ENCODE data around the gene CCDC14.

DNA sequence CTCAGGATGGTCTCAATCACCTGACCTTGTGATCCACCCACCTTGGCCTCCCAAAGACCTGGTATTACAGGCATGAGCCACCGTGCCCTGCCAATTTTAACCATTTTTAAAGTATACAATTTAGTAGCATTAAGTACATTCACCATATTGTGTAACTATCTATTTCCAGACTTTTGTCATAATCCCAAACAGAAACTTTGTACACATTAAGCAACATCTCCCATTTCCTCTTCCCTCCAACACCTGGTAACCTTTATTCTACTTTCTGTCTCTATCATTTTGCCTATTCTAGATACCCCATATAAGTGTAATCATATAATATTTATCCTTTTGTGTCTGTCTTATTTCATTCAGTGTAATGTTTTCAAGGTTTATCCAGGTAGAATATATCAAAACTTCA is 68.0 kb downstream of the CCDC14 start:
- TF ChIP-seq, protein P1, sequence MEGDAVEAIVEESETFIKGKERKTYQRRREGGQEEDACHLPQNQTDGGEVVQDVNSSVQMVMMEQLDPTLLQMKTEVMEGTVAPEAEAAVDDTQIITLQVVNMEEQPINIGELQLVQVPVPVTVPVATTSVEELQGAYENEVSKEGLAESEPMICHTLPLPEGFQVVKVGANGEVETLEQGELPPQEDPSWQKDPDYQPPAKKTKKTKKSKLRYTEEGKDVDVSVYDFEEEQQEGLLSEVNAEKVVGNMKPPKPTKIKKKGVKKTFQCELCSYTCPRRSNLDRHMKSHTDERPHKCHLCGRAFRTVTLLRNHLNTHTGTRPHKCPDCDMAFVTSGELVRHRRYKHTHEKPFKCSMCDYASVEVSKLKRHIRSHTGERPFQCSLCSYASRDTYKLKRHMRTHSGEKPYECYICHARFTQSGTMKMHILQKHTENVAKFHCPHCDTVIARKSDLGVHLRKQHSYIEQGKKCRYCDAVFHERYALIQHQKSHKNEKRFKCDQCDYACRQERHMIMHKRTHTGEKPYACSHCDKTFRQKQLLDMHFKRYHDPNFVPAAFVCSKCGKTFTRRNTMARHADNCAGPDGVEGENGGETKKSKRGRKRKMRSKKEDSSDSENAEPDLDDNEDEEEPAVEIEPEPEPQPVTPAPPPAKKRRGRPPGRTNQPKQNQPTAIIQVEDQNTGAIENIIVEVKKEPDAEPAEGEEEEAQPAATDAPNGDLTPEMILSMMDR (IDR thresholded peaks at IDR 0.05; ENCODE audit: poor library complexity), result no peak
- TF ChIP-seq EZH2 (IDR thresholded peaks at IDR 0.05; ENCODE audit: borderline replicate concordance), result no peak
